GM18520 (cell line): ENCODE measurements around the gene LMF1.
"Not testable (repeated sequence)": the region's sequence is repeated elsewhere in the genome, so short reads cannot be mapped to it uniquely, and the experiment has no call there.

ENCODE experiments used
- ATAC-seq: cut with Tn5 transposase; IDR thresholded peaks from one replicate; pipeline ENCODE4 v1.9.1; 2021; ENCODE audit not compliant: unreplicated experiment

Gene LMF1

GRCh38 chr16:852451-853185 is 118.2 kb downstream of the LMF1 start:
- no peak for ATAC-seq

- ATAC-seq, result no peak
Observed at GRCh38 chr16:851871-852270, 118.9 kb downstream of the LMF1 start.

GRCh38 chr16:851209-851810 is 119.5 kb downstream of the LMF1 start:
- ATAC-seq, result no peak

- ATAC-seq, result no peak
Observed at GRCh38 chr16:850668-851067, 120.1 kb downstream of the LMF1 start.

GRCh38 chr16:848510-849253 is 122.1 kb downstream of the LMF1 start:
- no peak for ATAC-seq

GRCh38 chr16:847681-848445 is 122.9 kb downstream of the LMF1 start:
- no peak for ATAC-seq

- ATAC-seq, result no peak
Observed at GRCh38 chr16:847151-847550, 123.6 kb downstream of the LMF1 start.

- ATAC-seq, result no peak
Observed at GRCh38 chr16:845351-845745, 125.4 kb downstream of the LMF1 start.

- ATAC-seq, result no peak
Observed at GRCh38 chr16:844638-845350, 126.0 kb downstream of the LMF1 start.

- ATAC-seq, result no peak
Observed at GRCh38 chr16:843771-844170, 127.0 kb downstream of the LMF1 start.

- ATAC-seq, result no peak
Observed at GRCh38 chr16:842711-843560, 127.8 kb downstream of the LMF1 start.

GRCh38 chr16:842061-842476 is 128.7 kb downstream of the LMF1 start:
- ATAC-seq, result no peak

- ATAC-seq, result no peak
Observed at GRCh38 chr16:841455-842060, 129.2 kb downstream of the LMF1 start.

- no peak for ATAC-seq
Observed at GRCh38 chr16:840561-841454, 130.0 kb downstream of the LMF1 start.

- ATAC-seq, result no peak
Observed at GRCh38 chr16:839643-840408, 131.0 kb downstream of the LMF1 start.

- no peak for ATAC-seq
Observed at GRCh38 chr16:838741-839140, 132.0 kb downstream of the LMF1 start.

GRCh38 chr16:836822-837221 is 134.0 kb downstream of the LMF1 start:
- not testable (repeated sequence) for ATAC-seq

GRCh38 chr16:836221-836620 is 134.6 kb downstream of the LMF1 start:
- no peak for ATAC-seq
